Endothelial cell of umbilical vein (primary cell): ENCODE data around the gene MUC22. TPM values are rescaled to one million over a fixed set of nuclear protein-coding genes. Genes with fewer than 3 reads are reported as not detected.

Experiments used
- BruUV-seq: library from RNA; stranded (reverse); fragments of 400-500 nt; replicated peaks from 2 replicates; lab custom pipeline; 2021; lab: Mats Ljungman, UMichigan
- CTCF ChIA-PET: fragments of 300-600, 350-600 bp; sonication (Branson Sonifier 250); formaldehyde crosslinking; loops from one replicate; lab custom pipeline; 2021; ENCODE audit warnings: antibody characterized with exemption, inconsistent platforms; lab: Charles Lee
- POLR2A ChIA-PET: fragments of 300-600, 350-600 bp; sonication (Branson Sonifier 250); formaldehyde crosslinking; loops from one replicate; lab custom pipeline; 2021; ENCODE audit warnings: antibody characterized with exemption, inconsistent platforms; lab: Charles Lee
- DNase-seq: peaks from one replicate; pipeline ENCODE4 v3.0.0-alpha.2; 2011; ENCODE audit warnings: low read depth, low spot score
- FAIRE-seq: peaks from 2 replicates; lab custom pipeline; 2011; peaks lifted over from hg19 to GRCh38; lab: Jason Lieb, UNC
- H2AFZ ChIP-seq: 2 replicates; pipeline ENCODE4 v1.6.0; 2012; ENCODE audit warnings: low read depth, low read length, control low read depth, inconsistent platforms
- H3K27ac ChIP-seq: 2 replicates; pipeline ENCODE4 v1.5.1; 2011; ENCODE audit warnings: low read depth, mild to moderate bottlenecking, control low read depth, low read length, moderate library complexity; ENCODE audit not compliant: insufficient read depth
- H3K27me3 ChIP-seq, 2 experiments: 2 replicates each; pipeline versions ENCODE4 v1.6.0 to v1.6.1; 2011; ENCODE audit warnings: low read length in 2 of 2, mixed read lengths in 1 of 2; ENCODE audit not compliant: control insufficient read depth in 2 of 2, insufficient read depth in 2 of 2
- H3K36me3 ChIP-seq, 2 experiments: 2 replicates in 1 of 2; 3 replicates in 1 of 2; pipeline ENCODE4 v1.5.1; 2011; ENCODE audit warnings: low read length in 2 of 2, mild to moderate bottlenecking in 1 of 2, moderate library complexity in 1 of 2; ENCODE audit not compliant: control insufficient read depth in 2 of 2, insufficient read depth in 2 of 2; ENCODE audit errors: extremely low read depth in 1 of 2
- H3K4me1 ChIP-seq: 3 replicates; pipeline ENCODE4 v1.5.1; 2011; ENCODE audit warnings: mild to moderate bottlenecking, low read length; ENCODE audit not compliant: control insufficient read depth, insufficient read depth; ENCODE audit errors: extremely low read depth
- H3K4me2 ChIP-seq: 2 replicates; pipeline ENCODE4 v1.6.1; 2011; ENCODE audit warnings: low read length, control low read depth, mixed read lengths; ENCODE audit not compliant: insufficient read depth
- H3K4me3 ChIP-seq, 3 experiments: fragments of 200-600 bp in 1 of 3; sonication (generic), shearing (Covaris generic) in 1 of 3; replicated peaks in 1 of 3; 2 replicates each; pipeline ENCODE4 v1.5.1; 2011 to 2016; ENCODE audit warnings: control low read depth in 3 of 3, low read length in 3 of 3, mild to moderate bottlenecking in 2 of 3, inconsistent platforms in 1 of 3, low read depth in 1 of 3, moderate library complexity in 1 of 3; ENCODE audit not compliant: insufficient read depth in 1 of 3
- H3K79me2 ChIP-seq: 2 replicates; pipeline ENCODE4 v1.6.0; 2012; ENCODE audit warnings: low read length, inconsistent platforms; ENCODE audit not compliant: control insufficient read depth, insufficient read depth
- H3K9ac ChIP-seq: replicated peaks from 2 replicates; pipeline ENCODE3; 2011; ENCODE audit warnings: low read length, control low read depth; ENCODE audit not compliant: insufficient read depth; ENCODE audit errors: extremely low read depth
- H3K9me1 ChIP-seq: replicated peaks from 3 replicates; pipeline ENCODE4 v1.6.0; 2011; ENCODE audit warnings: mild to moderate bottlenecking, low read length; ENCODE audit not compliant: control insufficient read depth, insufficient read depth; ENCODE audit errors: extremely low read depth
- H3K9me3 ChIP-seq: replicated peaks from 2 replicates; pipeline ENCODE4 v1.5.1; 2012; ENCODE audit warnings: low read length, inconsistent platforms; ENCODE audit not compliant: control insufficient read depth, insufficient read depth
- H4K20me1 ChIP-seq: replicated peaks from 2 replicates; pipeline ENCODE3; 2011; ENCODE audit warnings: mild to moderate bottlenecking, low read length; ENCODE audit not compliant: control insufficient read depth, insufficient read depth; ENCODE audit errors: extremely low read depth
- CTCF ChIP-seq, 2 donors: IDR thresholded peaks; 1 replicate in 1 of 2; 2 replicates in 1 of 2; pipeline ENCODE4 v1.5.1; 2011; ENCODE audit warnings: low read length in 2 of 2, mild to moderate bottlenecking in 2 of 2, moderate library complexity in 2 of 2, control low read depth in 1 of 2, inconsistent platforms in 1 of 2, low read depth in 1 of 2; ENCODE audit not compliant: insufficient read depth in 1 of 2; ENCODE audit errors: extremely low read depth in 1 of 2
- EZH2 ChIP-seq: IDR thresholded peaks from 2 replicates; pipeline ENCODE4 v1.6.1; 2012; ENCODE audit warnings: borderline replicate concordance, low read depth, mild to moderate bottlenecking, moderate library complexity, low read length, inconsistent platforms; ENCODE audit not compliant: severe bottlenecking
- FOS ChIP-seq: IDR thresholded peaks from 2 replicates; pipeline ENCODE4 v1.6.1; 2011; ENCODE audit warnings: mild to moderate bottlenecking, low read length, moderate library complexity, borderline replicate concordance; ENCODE audit not compliant: insufficient read depth
- GATA2 ChIP-seq: IDR thresholded peaks from 2 replicates; pipeline ENCODE4 v1.7.0; 2011; ENCODE audit warnings: low read depth, mild to moderate bottlenecking, moderate library complexity, mixed read lengths, low read length; ENCODE audit not compliant: insufficient read length, insufficient read depth
- JUN ChIP-seq: IDR thresholded peaks from 2 replicates; pipeline ENCODE4 v1.6.1; 2011; ENCODE audit warnings: borderline replicate concordance, low read depth; ENCODE audit not compliant: insufficient read length, insufficient read depth
- MAX ChIP-seq: IDR thresholded peaks from 2 replicates; pipeline ENCODE4 v1.6.1; 2011; ENCODE audit not compliant: insufficient read depth, insufficient read length
- MYC ChIP-seq: IDR thresholded peaks from one replicate; pipeline ENCODE4 v1.6.1; 2011; ENCODE audit warnings: mild to moderate bottlenecking, low read depth, low read length
- POLR2A ChIP-seq: IDR thresholded peaks from 2 replicates; pipeline ENCODE4 v1.6.1; 2012; ENCODE audit warnings: low read depth, mild to moderate bottlenecking, control low read depth, low read length
- POLR2AphosphoS5 ChIP-seq: IDR thresholded peaks from 2 replicates; pipeline ENCODE4 v1.6.1; 2012; ENCODE audit warnings: low read depth, mild to moderate bottlenecking, control low read depth, low read length, moderate library complexity; ENCODE audit not compliant: insufficient read depth
- dilution Hi-C: fragments of 300-500 bp; cut with MboI; formaldehyde crosslinking; loops from one replicate; pipeline ENCODE4 v1.15.0; 2019; ENCODE audit warnings: low sequenced_read_pairs; ENCODE audit not compliant: extremely low pct_ligation_motif_present
- intact Hi-C: fragments of 100-400 bp; cut with micrococcal nuclease; formaldehyde crosslinking; loops from one replicate; pipeline ENCODE4 v1.10.0; 2022
- polyA plus RNA-seq, 4 experiments: library from polyadenylated mRNA; depleted of rRNA in 3 of 4; stranded (reverse) in 3 of 4; unstranded in 1 of 4; fragments of >200 nt; gene quantifications; 2 replicates each; pipeline versions ENCODE4 v1.2.1 to v1.2.3, GENCODE V29; 2011 to 2012; ENCODE audit warnings: missing spikeins in 1 of 4
- total RNA-seq: library from RNA; stranded (reverse); gene quantifications from 2 replicates; pipeline ENCODE4 v1.2.3, GENCODE V29; 2021

Gene MUC22
- total and polyA plus RNA-seq, 2 donors (not counting 3 experiments of a cell fraction or from before 2014, with no cell fraction given) = not detected

- BruUV-seq = no TSS peak
- Histone ChIP-seq H3K36me3 (no peaks in the 10 kb centered on the region), H3K9me3 (no peaks in the 10 kb centered on the region), H3K4me3 (no peak overlapping the region), H3K27me3 (peaks cover 19 to 21% of the 10 kb centered on the region in 2 experiments), H4K20me1 (no peaks in the 10 kb centered on the region), H3K9me1 (no peaks in the 10 kb centered on the region), H3K4me1 (no peaks in the 10 kb centered on the region), H3K9ac (no peak overlapping the region), H2AFZ (no peak overlapping the region), H3K27ac (no peak overlapping the region), H3K4me2 (no peak overlapping the region), H3K79me2 (no peaks in the 10 kb centered on the region)
- intact Hi-C loops (no loop called here), dilution Hi-C loops (no loop called here)
- no peak for FAIRE-seq
- POLR2A ChIA-PET = no interaction called here
- no peak for DNase-seq
- TF ChIP-seq POLR2AphosphoS5 = no peak
- no peak for TF ChIP-seq GATA2
- no peak for TF ChIP-seq FOS
- no peak for TF ChIP-seq POLR2A
- no peak for TF ChIP-seq JUN
- TF ChIP-seq EZH2 = no peak
- TF ChIP-seq MYC = no peak
- no peak for TF ChIP-seq CTCF (IDR thresholded peaks at IDR 0.05; ENCODE audit: extremely low read depth in 1 of 2, insufficient read depth in 1 of 2, low read depth in 1 of 2, low read length in 2 of 2)
- no peak for TF ChIP-seq MAX
- CTCF ChIA-PET = interaction anchor here (1.1 kb wide), 1 partner anchor 89 kb away, joined by 3 read pairs; no protein-coding TSS in a partner anchor
Measured at GRCh38 chr6:31004794-31005193, 5.5 kb upstream of the MUC22 start.
